ENCODE measurements around the gene CHN2.

Gene CHN2

GRCh38 chr7:29270594-29271318, 76.2 kb downstream of the CHN2 start:
- TF ChIP-seq POLR2A (IDR thresholded peaks at IDR 0.05; ENCODE audit: low read depth, low read length): no peak
- DNase-seq (ENCODE audit: insufficient read length, low spot score) (no peak), FAIRE-seq (no peak)

GRCh38 chr7:29271319-29271658, 76.7 kb downstream of the CHN2 start:
- FAIRE-seq (no peak), DNase-seq (ENCODE audit: insufficient read length, low spot score) (no peak)
- no peak for TF ChIP-seq POLR2A (IDR thresholded peaks at IDR 0.05; ENCODE audit: low read depth, low read length)

- TF ChIP-seq POLR2A (IDR thresholded peaks at IDR 0.05; ENCODE audit: low read depth, low read length): no peak
- FAIRE-seq (no peak), DNase-seq (ENCODE audit: insufficient read length, low spot score) (no peak)
Measured at GRCh38 chr7:29272057-29272456, 77.5 kb downstream of the CHN2 start.

- DNase-seq (ENCODE audit: insufficient read length, low spot score) (no peak), FAIRE-seq (no peak)
- no peak for TF ChIP-seq POLR2A (IDR thresholded peaks at IDR 0.05; ENCODE audit: low read depth, low read length)
Measured at GRCh38 chr7:29274146-29275017, 79.8 kb downstream of the CHN2 start.

DNA sequence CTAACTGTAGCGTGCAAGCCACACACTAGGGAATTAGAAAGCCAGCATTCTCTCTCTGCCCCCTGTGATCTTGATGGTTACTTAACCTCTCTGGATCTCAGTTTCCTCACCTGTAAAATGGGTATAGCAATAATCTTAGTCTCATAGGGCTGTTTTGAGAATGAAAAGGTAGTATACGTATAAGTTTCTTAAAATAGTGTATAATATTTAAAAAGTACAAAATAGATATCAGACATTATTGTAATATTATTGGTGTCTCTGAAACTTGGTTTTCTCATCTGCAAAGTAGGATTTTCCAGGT, 80.4 kb downstream of the CHN2 start:
- TF ChIP-seq POLR2A (IDR thresholded peaks at IDR 0.05; ENCODE audit: low read depth, low read length): no peak

DNA sequence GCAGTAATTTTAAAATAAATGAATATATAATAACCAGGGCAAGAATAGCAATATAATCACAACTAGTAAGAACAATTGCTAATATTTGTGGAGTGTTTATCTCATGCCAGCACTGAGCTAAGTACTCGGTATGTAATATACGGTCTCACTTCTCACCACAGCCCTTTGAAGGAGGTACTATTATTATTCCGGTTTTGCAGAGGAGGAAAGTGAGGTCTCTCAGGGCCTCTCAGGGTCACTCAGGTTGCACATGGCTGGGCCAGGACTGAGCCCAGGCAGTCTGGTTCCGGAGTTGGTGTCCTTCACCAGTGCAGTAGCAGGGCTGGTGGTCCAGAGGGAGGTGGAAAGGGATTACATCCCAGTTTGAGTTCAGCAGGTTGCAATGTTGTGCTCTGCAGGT, 80.9 kb downstream of the CHN2 start:
- no peak for TF ChIP-seq POLR2A (IDR thresholded peaks at IDR 0.05; ENCODE audit: low read depth, low read length)
- FAIRE-seq: no peak
- DNase-seq (ENCODE audit: insufficient read length, low spot score): no peak

More for the DNA sequence above, 80.4 kb downstream of the CHN2 start:
- DNase-seq (ENCODE audit: insufficient read length, low spot score): no peak
- FAIRE-seq: no peak

DNA sequence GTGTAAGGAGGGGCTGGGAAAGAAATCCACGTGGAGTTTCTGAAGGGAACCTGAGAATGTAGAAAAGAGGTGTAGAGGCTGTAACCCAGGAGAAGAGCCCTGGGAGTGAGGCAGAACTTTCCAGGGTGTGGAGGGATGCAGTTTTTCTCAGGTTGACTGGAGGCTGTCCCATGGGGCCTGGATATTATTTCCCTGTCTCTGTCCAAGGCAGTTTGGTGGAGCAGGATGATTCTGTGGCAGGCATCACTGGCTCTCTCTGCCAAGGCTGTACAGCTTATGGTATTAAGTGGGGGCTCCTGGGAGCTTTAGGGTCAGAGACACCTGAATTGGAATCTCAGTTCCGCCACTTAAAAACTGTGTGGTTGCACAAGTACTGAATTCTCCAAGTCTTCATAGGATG, 81.6 kb downstream of the CHN2 start:
- no peak for TF ChIP-seq POLR2A (IDR thresholded peaks at IDR 0.05; ENCODE audit: low read depth, low read length)
- no peak for DNase-seq (ENCODE audit: insufficient read length, low spot score)
- no peak for FAIRE-seq

DNA sequence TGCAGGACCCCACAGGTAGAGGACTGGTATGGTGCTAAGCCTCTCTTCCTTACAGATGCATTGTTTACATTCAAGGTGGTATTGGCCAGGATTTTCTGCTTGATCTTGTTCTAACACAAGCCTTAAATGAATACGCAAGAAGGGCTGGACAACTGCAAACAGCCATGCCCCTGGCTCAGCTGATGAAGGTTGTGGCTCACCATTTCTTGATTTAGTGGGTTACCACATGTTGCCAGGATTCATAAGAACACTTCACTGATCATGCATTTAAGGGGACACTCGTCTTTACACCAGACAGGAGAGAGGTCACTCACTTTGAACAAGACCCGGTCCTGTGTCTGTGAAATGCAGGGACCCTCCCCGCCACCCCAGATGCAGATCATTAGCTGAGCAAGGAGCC, 82.2 kb downstream of the CHN2 start:
- DNase-seq (ENCODE audit: insufficient read length, low spot score) (no peak), FAIRE-seq (no peak)
- TF ChIP-seq POLR2A (IDR thresholded peaks at IDR 0.05; ENCODE audit: low read depth, low read length): no peak

GRCh38 chr7:29277436-29278215, 83.1 kb downstream of the CHN2 start:
- no peak for DNase-seq (ENCODE audit: insufficient read length, low spot score)
- no peak for TF ChIP-seq POLR2A (IDR thresholded peaks at IDR 0.05; ENCODE audit: low read depth, low read length)
- no peak for FAIRE-seq

DNA sequence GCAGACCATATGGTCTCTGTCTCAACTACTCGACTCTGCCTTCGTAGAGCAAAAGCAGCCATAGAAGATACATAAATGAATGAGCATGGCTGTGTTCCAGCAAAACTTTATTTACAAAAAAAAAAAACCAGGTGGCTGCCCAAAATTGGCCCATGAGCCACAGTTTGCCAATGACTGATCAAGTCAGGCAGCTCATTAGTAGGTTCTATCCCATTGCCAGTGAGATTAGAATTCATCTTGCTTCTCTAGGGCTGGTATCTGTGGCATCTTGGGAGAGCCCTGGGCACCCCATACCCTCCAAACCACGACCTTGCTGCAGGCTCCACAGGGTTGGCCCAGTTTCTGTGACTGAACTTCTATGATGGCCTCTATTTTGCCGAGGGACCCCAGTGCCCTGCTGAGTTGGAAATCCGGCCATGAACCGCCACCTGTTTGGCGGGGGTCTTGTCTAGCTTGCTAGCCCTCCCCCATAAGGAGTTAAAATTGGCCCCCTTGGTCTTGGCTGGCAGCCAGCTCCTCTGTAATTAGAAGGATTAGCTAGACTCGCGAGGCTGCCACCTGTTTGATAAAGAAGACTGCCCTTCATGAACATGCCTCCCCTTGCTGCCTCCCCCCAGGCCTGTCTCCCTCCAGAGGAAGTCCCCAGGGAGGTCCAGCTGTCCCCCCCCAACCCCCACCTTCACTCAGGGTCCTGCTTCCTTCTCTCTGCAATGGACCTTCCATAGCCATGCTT, 83.9 kb downstream of the CHN2 start:
- no peak for TF ChIP-seq POLR2A (IDR thresholded peaks at IDR 0.05; ENCODE audit: low read depth, low read length)
- FAIRE-seq (no peak), DNase-seq (ENCODE audit: insufficient read length, low spot score) (no peak)

DNA sequence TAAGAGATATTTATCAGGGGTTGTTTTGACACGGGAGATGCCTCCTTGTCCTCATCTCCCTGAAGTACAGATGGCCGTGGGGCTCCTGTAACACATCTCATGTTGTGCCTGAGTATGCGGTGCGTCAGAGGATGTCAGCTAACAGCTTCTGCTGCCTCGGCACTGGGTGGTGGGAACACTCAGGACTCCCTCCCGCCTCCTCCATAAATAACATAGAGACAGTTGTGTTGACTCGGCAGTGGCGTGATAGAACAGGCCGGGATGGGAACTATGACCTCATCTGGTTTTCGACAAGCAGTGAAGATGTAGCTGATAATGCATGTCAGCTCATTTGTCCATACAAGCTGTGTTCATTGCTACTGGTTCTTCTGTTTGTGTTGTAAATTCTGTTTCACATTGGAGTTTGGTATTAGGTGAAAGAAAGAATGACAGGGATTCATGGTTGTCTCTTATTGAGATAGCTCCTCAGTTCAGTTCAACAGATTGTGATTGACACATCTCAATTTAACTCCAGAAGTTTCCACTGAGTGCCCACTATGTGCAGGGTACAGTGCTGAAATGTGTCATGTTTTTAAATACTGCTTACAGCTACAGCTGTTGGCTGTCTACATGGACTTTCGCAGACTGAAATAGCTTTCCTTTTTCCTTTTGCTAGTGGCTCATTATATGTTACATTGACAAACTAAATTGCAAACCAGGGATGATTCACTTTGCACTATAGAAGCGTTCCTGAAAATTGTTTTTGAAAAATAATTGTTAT, 87.4 kb downstream of the CHN2 start:
- FAIRE-seq: no peak
- no peak for DNase-seq (ENCODE audit: insufficient read length, low spot score)
- TF ChIP-seq POLR2A (IDR thresholded peaks at IDR 0.05; ENCODE audit: low read depth, low read length): no peak

GRCh38 chr7:29282819-29283414, 88.3 kb downstream of the CHN2 start:
- no peak for DNase-seq (ENCODE audit: insufficient read length, low spot score)
- no peak for TF ChIP-seq POLR2A (IDR thresholded peaks at IDR 0.05; ENCODE audit: low read depth, low read length)
- no peak for FAIRE-seq
